22Rv1 (cell line): Measurements from ENCODE around the gene KDM5A.

Experiments
- CTCF ChIP-seq: fragments of 450-650 bp; IDR thresholded peaks from 2 replicates; pipeline ENCODE4 v1.5.1; 2017; ENCODE audit warnings: mild to moderate bottlenecking
- ZFX ChIP-seq: fragments of 450-650 bp; IDR thresholded peaks from 2 replicates; pipeline ENCODE4 v1.6.1; 2017; ENCODE audit warnings: antibody characterized with exemption, borderline replicate concordance

GRCh38 chr12:356276-356988, 32.7 kb downstream of the KDM5A start:
- TF ChIP-seq CTCF (no peak), ZFX (no peak)
